GM12891 (cell line): ENCODE data around the gene HOXB3.

Experiments
- DNase-seq: peaks from one replicate; pipeline ENCODE4 v3.0.0; 2011; ENCODE audit warnings: low spot score; ENCODE audit not compliant: insufficient read length
- FAIRE-seq: peaks from 2 replicates; lab custom pipeline; 2011; peaks lifted over from hg19 to GRCh38; lab: Jason Lieb, UNC
- PAX5 ChIP-seq: IDR thresholded peaks from 2 replicates; pipeline ENCODE4 v1.6.1; 2011; ENCODE audit warnings: low read length, moderate library complexity, mild to moderate bottlenecking; ENCODE audit not compliant: insufficient read depth, severe bottlenecking
- POLR2A ChIP-seq: IDR thresholded peaks from 2 replicates; pipeline ENCODE4 v1.6.1; 2011; ENCODE audit warnings: low read depth, low read length, control low read depth
- POLR2AphosphoS5 ChIP-seq: IDR thresholded peaks from 2 replicates; pipeline ENCODE4 v1.6.1; 2011; ENCODE audit warnings: low read depth, low read length, control low read depth
- POU2F2 ChIP-seq: IDR thresholded peaks from 2 replicates; pipeline ENCODE4 v1.6.1; 2011; ENCODE audit warnings: low read depth, mild to moderate bottlenecking, control low read depth, low read length, moderate library complexity
- SPI1 ChIP-seq: IDR thresholded peaks from 2 replicates; pipeline ENCODE4 v1.6.1; 2011; ENCODE audit warnings: low read depth, low read length, control low read depth
- TAF1 ChIP-seq: IDR thresholded peaks from 2 replicates; pipeline ENCODE4 v1.6.1; 2011; ENCODE audit warnings: low read depth, low read length, control low read depth

HOXB3 gene

GRCh38 chr17:48551596-48552465, 38.2 kb downstream of the HOXB3 start:
- no peak for DNase-seq
- no peak for FAIRE-seq
- TF ChIP-seq POU2F2 = no peak
- no peak for TF ChIP-seq PAX5
- no peak for TF ChIP-seq POLR2A
- no peak for TF ChIP-seq POLR2AphosphoS5
- no peak for TF ChIP-seq SPI1
- TF ChIP-seq TAF1 = no peak

- DNase-seq (no peak), FAIRE-seq (no peak)
- TF ChIP-seq SPI1 (no peak), POU2F2 (no peak), PAX5 (no peak), TAF1 (no peak), POLR2A (no peak), POLR2AphosphoS5 (no peak)
Observed at GRCh38 chr17:48551214-48551555, 38.9 kb downstream of the HOXB3 start.

GRCh38 chr17:48550502-48551213, 39.4 kb downstream of the HOXB3 start:
- TF ChIP-seq TAF1 (no peak), POLR2AphosphoS5 (no peak), SPI1 (no peak), POU2F2 (no peak), POLR2A (no peak), PAX5 (no peak)
- DNase-seq (no peak), FAIRE-seq (no peak)

- DNase-seq (no peak), FAIRE-seq (no peak)
- TF ChIP-seq SPI1 (no peak), POLR2AphosphoS5 (no peak), PAX5 (no peak), POU2F2 (no peak), TAF1 (no peak), POLR2A (no peak)
Observed at GRCh38 chr17:48549914-48550501, 40.0 kb downstream of the HOXB3 start.

- DNase-seq (no peak), FAIRE-seq (no peak)
- TF ChIP-seq TAF1 = no peak
- no peak for TF ChIP-seq POU2F2
- TF ChIP-seq POLR2AphosphoS5 = no peak
- no peak for TF ChIP-seq SPI1
- TF ChIP-seq PAX5 = no peak
- TF ChIP-seq POLR2A = no peak
Observed at GRCh38 chr17:48549281-48549630, 40.8 kb downstream of the HOXB3 start.

- DNase-seq (no peak), FAIRE-seq (no peak)
- no peak for TF ChIP-seq SPI1
- TF ChIP-seq PAX5 = no peak
- no peak for TF ChIP-seq POLR2A
- no peak for TF ChIP-seq POU2F2
- TF ChIP-seq POLR2AphosphoS5 = no peak
- no peak for TF ChIP-seq TAF1
Observed at GRCh38 chr17:48548523-48549280, 41.3 kb downstream of the HOXB3 start.

- FAIRE-seq = no peak
- DNase-seq = no peak
Observed at GRCh38 chr17:48547808-48548522, 42.1 kb downstream of the HOXB3 start.

More at GRCh38 chr17:48547808-48548522, 42.1 kb downstream of the HOXB3 start:
- no peak for TF ChIP-seq POLR2AphosphoS5
- no peak for TF ChIP-seq TAF1
- no peak for TF ChIP-seq PAX5
- TF ChIP-seq POLR2A = no peak
- TF ChIP-seq SPI1 = no peak
- TF ChIP-seq POU2F2 = no peak
